CD4-positive, alpha-beta T cell treated with Interleukin-2 at 100 ng/mL for 4 hours (primary cell): Measurements from ENCODE around the gene SMIM21.

Experiments used
- DNase-seq: peaks from one replicate; pipeline ENCODE4 v3.0.0-alpha.2; 2020; ENCODE audit warnings: low spot score

SMIM21 gene

GRCh38 chr18:75427603-75428002, at the start of gene SMIM21:
SMIM21 (minus strand) TSS chr18:75427703; CDS start chr18:75427563, 140 bp downstream.
- DNase-seq = no peak

GRCh38 chr18:75475228-75475627, 47.7 kb upstream of the SMIM21 start:
- DNase-seq = no peak

GRCh38 chr18:75474332-75474731, 46.8 kb upstream of the SMIM21 start:
- no peak for DNase-seq

GRCh38 chr18:75473316-75473715, 45.8 kb upstream of the SMIM21 start:
- no peak for DNase-seq

GRCh38 chr18:75472906-75473305, 45.4 kb upstream of the SMIM21 start:
- DNase-seq = no peak

- DNase-seq = no peak
These were observed 44.9 kb upstream of the SMIM21 start for GRCh38 chr18:75472396-75472795.

GRCh38 chr18:75471850-75472249, 44.3 kb upstream of the SMIM21 start:
- no peak for DNase-seq

- no peak for DNase-seq
These were observed 40.3 kb upstream of the SMIM21 start for GRCh38 chr18:75467851-75468250.

- no peak for DNase-seq
These were observed 39.8 kb upstream of the SMIM21 start for GRCh38 chr18:75467281-75467795.

GRCh38 chr18:75464356-75464755, 36.9 kb upstream of the SMIM21 start:
- no peak for DNase-seq

GRCh38 chr18:75462178-75462832, 34.8 kb upstream of the SMIM21 start:
- no peak for DNase-seq

- no peak for DNase-seq
These were observed 28.7 kb upstream of the SMIM21 start for GRCh38 chr18:75456199-75456631.

GRCh38 chr18:75455249-75456198, 28.0 kb upstream of the SMIM21 start:
- no peak for DNase-seq

- DNase-seq = no peak
These were observed 26.7 kb upstream of the SMIM21 start for GRCh38 chr18:75454022-75454795.

GRCh38 chr18:75450906-75451305, 23.4 kb upstream of the SMIM21 start:
- DNase-seq = no peak

- DNase-seq = no peak
These were observed 14.4 kb upstream of the SMIM21 start for GRCh38 chr18:75441896-75442295.

- DNase-seq = no peak
These were observed 11.8 kb upstream of the SMIM21 start for GRCh38 chr18:75439348-75439747.

GRCh38 chr18:75438891-75439290, 11.4 kb upstream of the SMIM21 start:
- no peak for DNase-seq

- no peak for DNase-seq
These were observed 10.5 kb upstream of the SMIM21 start for GRCh38 chr18:75437979-75438378.

GRCh38 chr18:75433098-75433497, 5.6 kb upstream of the SMIM21 start:
- no peak for DNase-seq

- DNase-seq = no peak
These were observed 2.5 kb upstream of the SMIM21 start for GRCh38 chr18:75429975-75430374.

GRCh38 chr18:75428490-75428889, 987 bp upstream of the SMIM21 start:
- no peak for DNase-seq
